ENCODE data around the gene BCAN.
A peak's percentile ranks its signal among the peaks of the same experiment; 100 is the strongest.

The BCAN gene

DNA sequence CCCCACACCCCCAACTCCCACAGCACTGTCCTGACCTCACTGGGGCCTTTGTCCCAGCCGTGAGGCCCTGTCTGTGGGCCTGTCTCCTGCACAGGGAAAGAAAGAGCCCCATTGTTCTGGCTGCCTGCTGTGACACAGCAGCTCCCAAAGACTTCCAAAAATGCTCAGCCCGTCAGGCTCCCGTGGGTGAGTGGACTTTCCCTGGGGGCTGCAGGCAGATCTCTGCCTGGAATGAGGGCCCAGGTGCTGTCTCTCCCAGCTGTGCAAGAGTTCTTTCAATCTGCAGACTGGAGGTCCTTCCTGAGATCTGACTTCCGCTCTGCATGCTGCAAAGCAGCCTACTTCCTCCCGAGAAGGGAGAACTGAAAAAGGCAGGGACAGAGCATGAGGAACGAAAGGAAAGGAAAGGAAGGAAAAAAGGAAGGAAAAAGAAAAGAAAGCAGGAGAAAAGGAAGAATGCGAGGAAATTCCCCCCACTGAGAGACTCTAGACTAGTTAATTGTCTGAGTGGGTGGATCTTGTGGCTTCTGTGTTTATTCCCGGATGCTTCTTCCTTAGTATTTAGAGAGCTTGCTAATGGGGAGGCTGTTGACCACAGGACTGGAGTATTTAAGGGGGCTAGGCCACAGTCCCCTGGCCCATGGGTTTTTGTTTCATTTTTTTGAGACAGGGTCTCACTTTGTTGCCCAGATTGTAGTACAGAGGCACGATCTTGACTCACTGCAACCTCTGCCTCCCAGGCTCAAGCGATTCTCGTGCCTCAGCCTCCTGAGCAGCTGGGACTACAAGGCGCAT is 20.3 kb downstream of the BCAN start:
- DNase-seq (ENCODE audit: low read depth, low spot score) = no peak

DNA sequence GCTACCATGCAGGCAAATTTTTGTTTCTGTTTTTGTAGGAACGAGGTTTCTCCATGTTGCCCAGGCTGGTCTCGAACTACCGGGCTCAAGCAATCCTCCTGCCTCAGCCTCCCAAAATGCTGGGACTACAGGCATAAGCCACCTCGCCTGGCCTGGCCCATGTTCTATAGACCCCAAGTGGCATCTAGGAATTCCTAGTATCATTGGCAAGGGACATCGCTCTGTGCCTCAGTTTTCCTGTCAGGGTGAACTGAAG is 20.8 kb downstream of the BCAN start:
- DNase-seq (ENCODE audit: low read depth, low spot score) = no peak

DNA sequence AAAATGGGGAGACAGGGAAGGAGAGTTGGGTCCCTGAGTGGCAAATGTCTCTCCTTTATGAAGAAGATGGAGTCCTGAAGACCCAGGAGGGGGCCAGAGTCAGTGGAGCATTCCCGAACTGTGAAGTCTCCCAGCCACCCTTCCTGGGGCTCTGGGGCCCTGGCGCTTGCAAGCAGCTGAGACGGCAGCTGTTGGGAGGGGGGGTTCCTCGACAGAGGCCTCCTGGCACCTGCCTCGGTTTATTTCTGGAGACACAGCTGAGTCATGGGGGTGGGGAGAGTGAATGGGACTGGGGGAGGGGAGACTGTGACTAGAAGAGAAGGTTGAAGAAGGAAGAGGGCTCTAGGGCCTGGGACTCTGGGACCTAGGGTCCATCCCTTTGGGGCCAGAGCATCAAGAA is 21.3 kb downstream of the BCAN start:
- DNase-seq (ENCODE audit: low read depth, low spot score) = no peak

DNA sequence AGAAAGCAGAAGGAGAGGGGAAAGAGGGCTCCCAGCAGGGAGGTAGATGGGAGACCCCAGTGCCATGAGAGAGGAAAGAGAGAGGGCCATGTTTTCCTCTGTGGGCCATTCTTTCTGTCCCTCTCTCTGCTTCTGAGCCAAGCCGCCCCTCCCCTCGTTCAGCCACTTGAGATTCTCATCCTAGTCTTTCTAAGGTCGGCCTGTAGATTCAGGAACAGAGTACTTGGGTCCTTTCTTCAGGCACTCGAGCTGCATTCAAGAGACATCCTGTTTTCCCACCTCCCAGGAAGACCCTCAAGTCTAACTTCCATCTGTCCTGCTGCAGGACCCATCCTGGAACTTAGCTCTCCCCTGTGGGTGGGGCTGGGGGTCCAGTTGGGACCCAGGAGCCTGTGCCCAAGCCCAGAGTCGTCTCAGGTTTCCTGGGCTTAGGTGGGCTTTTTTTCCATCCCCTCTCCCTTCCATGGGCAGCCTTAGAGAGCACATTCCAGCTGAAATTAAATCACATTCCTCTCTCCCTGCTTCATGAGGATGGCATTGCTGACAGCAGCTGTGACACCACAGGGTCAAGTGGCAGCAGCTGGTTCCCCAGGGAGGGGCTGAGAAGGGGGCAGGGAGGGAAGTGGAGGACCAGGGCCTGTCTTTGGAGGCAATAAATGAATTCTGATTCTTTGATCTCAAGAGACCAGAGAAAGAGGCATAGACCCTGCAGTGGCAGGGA is 22.3 kb downstream of the BCAN start:
- no peak for DNase-seq (ENCODE audit: low read depth, low spot score)

DNA sequence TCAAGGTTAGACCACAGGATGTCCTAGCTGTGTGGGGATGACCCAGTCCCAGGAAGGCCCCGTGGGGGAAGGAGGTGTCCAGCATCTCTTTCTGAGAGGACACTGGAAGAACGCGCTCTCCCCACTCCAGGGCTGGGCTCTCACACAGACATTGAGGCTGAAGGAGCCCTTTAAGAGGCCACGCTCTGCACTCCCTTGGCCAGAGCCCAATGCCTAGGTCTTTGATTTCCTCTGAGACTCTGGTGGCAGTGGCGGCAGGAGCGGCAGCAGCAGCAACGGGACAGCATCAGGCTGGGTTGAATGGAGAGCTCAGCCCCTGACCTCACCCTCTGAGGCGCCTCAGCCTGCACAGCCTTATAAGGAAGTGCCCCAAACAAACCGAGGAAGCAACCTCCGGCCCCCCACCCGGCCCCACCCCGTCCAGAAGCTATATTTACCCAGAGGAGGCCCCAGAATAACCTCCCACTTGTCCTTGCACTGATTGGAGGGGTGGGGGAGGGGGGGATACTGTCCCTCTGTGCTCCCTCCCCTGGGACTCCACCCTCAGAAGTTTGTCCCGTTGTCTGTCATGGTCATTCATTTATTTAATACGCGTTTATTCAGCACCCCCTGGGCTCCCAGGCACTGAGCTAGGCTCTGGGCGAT is 23.0 kb downstream of the BCAN start:
- DNase-seq (ENCODE audit: low read depth, low spot score) = no peak

DNA sequence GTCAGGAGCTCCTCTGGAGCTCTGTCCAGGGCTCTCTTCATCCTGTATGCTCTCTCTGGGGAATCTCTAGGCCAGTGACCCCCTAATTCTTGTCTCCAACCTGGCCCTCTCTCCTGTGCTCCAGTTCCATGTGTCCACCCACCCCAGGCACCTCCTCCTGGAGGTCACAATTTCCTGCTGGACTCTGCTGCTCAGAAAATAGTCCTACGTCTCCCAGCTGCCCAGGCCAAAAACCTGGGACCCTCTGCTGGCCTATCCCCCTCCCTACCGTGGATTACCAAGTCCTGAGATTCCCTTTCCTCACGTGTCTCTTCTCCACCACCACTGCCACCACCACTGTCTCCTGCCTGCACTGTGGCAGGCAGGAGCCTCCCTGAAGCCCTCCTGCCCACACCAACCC is 23.6 kb downstream of the BCAN start:
- no peak for DNase-seq (ENCODE audit: low read depth, low spot score)

DNA sequence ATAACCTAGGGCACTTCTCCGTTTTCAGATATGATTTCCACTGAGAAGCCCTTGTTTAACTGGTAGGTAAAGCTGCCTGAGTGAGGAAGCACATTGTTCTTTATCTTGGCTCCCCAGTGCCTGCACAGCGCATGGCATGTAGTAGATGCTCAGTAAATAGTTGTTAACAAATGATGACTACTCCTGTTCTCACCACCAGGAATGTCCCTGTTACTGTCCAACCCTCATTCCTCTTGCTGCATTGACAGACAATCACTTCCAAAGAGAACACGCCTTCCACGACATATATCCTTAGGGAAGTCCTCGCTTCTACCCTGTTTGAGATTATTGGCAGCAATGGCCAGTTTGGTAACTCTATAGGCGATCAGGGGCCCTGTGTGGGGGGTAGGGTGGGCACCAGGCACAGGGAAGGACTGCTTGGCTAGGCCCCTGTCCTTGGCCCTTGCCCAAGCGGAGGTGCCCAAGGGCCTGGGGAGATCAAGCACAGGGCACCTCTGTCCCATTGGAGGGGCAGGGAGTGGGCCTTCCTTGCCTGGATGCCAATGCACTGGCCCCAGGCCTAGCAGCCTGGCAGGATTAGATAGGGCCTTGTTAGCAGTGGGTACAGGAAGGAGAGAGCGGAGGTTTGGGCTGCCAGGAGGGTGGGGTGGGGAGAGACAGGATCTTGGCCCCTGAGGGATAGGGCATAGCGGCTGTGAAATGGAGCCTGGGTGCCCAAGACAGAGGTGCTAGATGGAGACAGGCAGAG is 25.1 kb downstream of the BCAN start:
- DNase-seq (ENCODE audit: low read depth, low spot score) = no peak

DNA sequence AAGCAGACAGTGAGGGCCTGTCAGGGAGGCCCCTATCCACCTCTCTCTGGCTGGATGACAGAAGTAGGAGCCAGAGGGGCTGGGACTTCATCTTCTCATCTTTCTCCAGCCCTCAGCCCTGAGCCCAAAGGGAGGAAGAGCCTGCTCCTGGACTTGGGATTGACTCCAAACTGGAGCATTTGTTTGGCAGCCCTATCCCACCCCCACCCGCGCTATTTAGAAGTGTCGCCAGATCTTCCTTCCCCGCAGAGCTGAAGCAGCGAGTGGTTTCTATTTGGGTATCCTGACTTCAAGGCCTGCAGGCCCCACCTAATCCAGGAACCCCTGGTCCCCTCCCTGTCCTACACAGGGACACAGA is 25.7 kb downstream of the BCAN start:
- no peak for DNase-seq (ENCODE audit: low read depth, low spot score)

DNA sequence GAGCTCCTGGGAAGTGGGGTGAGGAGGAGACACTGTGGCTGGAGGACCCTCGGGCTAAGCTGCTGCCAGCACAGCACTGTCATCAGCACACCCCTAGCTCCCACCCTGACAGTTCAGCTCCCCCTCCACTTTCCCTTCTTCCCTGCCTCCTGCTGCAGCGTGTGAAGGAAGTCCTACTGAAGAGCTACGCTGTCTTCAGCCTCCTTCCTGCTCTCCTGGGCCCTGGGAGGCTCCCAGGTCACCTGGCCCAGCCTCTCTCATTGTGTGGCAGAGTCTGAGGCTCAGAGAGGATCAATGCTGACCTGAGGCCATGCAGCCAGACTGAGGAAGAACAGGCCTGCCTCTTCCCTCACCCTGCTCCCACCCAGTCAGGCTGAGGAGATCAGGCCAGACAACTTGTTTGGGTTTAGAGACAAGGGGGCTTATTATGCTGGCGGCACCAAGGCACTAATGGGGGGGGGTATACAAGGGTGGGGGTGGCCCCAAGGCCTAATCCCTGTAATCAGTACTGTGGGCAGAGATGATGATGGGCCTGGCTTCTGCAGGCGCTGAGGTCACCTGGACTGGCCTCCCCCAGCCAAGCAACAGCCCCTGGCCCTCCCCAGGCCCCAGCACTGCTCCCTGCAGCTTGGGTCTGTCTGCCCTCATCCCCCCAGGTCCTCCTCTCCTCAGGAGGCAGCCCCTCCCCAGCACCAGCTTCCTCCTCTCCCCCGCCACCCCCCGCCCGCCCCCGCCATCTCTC is 26.2 kb downstream of the BCAN start:
- DNase-seq (ENCODE audit: low read depth, low spot score) = no peak

DNA sequence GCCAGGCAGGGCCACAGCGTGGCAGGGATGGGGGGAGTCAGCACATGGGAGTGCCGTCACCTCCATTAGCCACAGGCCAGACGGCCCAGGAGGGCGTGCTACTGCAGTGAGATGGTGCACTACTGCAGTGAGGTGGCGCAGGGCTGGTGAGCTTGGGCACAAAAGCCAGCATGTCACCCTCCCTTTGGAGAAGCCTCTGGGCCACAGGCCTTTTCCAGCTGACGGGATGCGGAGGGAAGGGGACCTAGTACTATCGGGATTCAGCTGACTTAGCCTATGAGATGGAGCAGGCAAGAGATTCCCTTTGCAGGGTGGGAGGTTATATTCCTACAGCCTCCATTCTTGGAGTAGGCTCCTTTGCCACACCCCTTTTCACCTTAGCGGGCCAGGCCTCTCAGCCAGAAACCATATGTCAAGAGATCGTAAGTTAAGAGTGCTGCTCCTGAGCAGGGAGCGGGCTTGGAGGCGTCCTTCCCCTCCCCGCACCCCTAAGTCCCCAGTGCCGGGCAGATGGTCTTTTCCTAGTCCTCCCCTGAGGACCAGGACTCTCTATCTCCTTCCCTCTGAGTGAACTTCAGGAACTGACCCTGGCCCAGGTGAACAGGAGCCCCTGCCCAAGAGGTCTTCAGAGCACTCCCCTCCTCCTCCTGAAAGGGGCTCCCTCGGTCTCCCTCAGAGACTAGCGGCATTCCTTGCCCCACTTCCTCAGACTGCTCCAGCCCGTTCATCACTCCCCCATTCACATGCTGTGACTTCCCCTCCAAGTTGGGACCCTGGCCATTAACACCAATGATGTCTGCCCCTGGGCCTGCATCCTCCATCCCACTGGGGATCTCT is 27.1 kb downstream of the BCAN start:
- no peak for DNase-seq (ENCODE audit: low read depth, low spot score)

DNA sequence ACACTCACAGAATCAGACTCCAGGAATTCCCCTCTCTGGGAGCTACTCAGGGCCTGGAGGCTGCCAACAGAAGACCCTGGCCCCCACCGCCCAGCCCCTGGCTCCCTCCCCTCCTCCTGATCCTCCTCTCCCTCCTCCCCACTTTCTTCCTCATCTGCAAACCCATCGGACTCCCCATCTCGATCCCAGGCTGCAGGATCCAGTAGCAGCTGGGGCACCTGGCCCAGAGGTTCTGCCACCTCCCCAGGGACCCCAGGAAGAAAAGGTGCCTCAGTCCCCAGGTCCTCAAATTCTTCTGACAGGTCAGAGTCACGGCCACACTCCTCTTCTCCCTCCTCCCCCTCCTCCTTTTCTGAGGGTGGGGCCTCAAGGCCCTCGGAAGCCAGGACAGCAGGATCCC is 27.9 kb downstream of the BCAN start:
- no peak for DNase-seq (ENCODE audit: low read depth, low spot score)

DNA sequence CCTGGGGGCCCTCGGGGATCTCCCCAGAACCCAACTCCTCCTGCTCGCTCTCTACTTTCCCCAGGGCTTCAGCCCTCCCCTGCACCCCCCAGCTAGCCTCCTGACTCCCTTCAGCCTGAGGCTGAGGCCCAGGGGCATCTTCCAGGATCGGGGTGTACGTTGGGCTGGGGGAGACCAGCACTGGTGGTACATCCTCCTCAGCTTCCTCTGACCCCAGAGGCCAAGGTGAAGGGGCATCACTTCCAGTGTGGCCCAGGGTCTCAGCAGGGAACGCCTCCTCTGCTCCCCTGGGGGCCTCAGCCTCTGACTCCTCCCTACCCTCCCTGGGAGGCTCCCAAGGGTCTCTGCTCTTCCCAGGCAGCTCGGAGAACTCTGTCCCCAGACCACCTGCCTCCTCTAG is 28.4 kb downstream of the BCAN start:
- DNase-seq (ENCODE audit: low read depth, low spot score) = no peak

DNA sequence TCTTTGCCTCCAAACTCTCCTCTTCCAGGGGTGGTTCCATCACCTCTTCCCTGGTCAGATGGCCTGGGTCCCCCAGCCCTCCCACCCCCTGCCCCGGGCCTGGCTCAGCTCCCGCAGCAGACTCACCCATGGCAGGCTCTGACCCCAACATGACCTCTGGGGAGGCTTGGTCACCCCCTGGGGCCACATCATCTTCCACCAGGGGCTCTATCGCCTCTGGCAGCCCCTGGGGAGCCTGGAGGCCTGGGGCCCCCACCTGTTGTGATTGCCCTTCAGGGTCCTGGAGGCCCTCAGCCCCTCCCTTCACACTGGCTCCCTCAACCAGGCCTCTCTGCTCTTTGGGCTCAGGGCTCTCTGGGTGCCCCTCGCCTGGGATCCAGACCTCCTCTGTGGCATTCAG is 28.9 kb downstream of the BCAN start:
- DNase-seq (ENCODE audit: low read depth, low spot score) = no peak

DNA sequence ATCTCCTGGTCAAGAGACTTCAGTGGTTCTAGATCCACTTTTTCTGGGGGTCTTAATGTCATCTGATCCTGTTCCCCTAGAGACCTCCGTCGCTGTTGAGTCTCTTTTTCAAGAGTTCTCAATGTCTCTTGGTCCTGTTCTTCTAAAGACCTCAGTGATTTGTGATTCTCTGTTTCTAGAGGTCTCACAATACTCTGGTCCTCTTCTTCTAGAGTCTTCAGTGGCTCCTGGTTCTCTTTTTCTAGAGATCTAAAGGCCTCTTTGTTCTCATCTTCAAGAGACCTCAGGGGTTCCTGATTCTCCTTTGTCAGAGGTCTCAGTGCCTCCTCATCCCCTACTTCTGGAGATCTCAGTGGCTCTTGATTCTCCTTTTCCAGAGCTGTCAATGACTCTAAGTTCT is 29.9 kb downstream of the BCAN start:
- DNase-seq (ENCODE audit: low read depth, low spot score) = no peak

DNA sequence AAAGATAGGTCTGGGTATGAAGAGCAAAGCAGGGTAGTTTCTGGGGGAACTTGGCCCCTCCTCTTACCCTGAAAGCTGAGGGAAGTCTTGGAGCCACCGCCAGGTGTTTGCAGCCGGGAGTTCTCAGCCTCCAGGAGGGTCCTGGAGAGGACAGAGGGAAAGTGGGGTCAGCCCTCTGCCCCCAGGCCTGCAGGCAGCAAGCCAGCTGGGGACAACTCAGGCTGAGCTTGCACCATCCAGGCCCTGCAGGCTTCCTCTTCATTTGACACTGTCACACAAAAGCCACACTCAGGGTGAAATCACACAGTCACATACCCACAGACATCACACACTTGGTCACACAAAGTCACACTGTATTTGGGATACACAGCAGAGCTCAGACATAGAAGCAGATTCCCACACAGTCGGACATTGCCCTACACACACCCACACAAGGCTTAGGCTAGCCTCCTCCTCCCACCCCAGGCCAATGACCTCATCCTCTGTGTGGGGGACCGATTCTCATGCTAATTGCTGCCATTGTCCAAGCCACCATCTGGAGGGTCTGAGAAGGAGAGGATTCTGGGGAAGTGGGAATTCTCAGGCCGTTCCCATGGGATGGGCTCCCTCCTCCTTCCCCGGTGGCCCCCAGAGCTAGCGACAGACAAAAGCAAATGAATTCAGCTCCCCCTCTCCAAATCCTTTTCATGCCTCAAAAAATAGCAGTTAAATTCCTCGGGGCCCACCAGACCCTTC is 31.6 kb downstream of the BCAN start:
- no peak for DNase-seq (ENCODE audit: low read depth, low spot score)

DNA sequence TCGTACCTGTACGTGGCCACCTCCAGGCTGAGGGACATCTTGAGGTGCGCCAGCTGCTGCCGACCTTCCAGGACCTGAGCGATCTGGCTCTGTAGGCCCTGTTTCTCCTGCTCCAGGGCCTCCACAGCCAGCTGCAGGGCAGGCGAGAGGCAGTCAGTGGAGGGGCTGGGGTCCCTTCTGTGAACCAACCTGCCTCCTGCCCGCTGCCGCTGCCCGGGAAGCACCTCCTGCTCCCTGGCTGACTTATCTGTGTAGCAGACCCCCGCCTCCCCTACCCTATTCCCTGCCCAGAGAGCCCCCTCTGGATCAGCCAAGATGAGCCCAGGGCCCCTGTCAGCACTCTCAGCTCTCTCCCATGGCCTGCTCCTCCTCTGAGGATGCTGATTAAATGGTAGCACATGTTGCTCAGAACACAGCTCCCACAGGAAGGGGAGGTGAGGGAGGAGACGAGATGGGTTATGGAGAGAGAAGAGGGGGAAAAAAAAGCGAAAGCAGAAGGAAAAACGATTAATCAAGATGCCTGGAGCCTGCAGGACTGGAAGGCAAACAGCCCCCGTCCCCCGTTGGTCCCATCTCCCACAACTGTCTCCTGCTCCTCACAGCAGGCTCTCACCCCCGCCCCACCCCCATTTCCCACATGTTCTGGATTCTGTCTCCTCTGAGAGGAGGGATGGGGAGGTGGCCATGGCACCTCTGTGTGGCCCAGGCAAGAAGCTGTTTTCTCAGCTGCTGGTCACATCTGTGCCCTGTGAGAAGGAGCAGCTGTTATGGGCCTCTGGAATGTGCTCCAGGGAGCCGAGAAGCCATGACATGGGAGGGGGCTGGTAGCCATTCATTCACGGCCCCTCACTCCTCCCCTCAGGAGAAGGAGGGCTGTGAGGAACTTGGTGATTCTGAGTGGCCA is 33.5 kb downstream of the BCAN start:
- DNase-seq (ENCODE audit: low read depth, low spot score) = peak; percentile 41

DNA sequence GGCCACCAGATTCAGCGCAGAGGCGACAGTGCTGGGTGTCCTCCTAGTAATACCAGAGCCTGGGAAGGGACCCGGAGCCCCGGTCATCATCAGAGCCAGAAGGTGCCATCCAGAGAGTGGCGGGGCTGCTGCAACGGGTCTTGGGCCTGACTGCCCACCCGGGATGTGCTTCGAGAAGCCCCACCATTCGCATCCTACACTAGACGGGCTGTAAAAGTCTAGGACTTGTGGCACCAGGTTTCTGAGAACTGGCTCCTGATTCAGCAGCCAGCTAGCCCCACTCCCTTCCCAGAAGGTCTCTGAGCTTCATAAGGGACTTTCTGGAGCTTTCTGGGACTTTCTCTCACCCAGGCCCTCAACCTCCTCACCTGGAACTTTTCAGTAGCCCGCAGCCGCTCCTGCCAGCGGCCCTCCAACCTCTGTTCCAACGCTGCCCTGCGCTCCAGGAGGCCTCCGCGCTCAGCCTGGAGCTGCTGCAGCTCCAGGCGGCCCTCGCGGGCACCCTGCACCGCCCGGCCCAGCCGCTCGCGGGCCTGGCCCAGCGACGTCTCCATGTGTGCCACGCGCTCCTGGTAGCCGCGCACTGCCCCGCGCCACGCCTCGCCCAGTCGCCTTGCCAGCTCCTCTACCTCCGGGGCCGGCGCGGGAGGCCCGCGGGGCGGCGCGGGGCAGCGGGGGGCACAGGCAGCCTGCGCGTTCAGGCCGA is 34.4 kb downstream of the BCAN start:
- no peak for DNase-seq (ENCODE audit: low read depth, low spot score)

DNA sequence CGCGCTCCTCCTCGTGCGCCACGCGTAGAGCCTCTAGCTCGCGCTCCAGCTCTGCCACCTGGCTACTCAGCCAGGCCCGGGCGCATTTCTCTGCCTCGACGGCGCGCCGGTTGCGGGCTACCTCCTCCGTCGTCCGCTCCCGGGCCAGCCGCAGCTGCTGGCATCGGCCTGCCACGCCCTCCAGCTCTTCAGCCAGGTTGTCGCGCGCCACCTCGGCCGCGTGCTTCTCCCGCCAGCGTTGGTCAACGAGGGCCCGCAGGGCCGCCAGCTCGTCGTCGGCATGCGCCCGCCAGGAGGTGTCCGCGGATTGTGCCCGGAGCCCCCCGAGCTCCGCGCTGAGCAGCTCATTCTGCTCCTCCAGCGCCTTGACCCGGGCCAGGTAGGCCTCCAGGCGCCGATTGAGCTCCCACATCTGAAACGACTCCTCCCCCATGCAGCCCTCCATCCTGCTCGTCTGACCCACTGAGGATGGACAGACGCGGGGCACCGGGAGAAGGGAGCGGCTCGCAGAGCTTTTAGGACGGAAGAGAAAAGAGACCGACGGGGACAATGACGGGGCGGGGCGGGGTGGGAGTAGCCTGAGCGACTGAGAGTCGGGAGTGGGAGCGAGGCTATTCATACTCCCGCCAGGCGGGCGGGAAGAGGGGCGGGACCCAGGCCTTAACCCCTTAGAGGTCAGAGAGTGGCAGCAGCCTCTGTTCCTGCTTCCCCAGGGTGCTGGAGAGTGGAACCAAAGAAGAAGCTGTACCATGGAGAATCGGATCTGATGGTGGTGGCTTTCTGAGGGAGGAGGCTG is 35.1 kb downstream of the BCAN start, which contains the start of gene NES:
TSS of gene NES (minus strand) at position 588 of the 796 bp plus-strand sequence. CDS start at position 445, 143 bp downstream.
- no peak for DNase-seq (ENCODE audit: low read depth, low spot score)

All from brain pericyte (primary cell).